OCI-LY7 (cell line): Measurements from ENCODE around the gene MRPL49.

ENCODE experiments used
- EZH2phosphoT487 ChIP-seq: fragments of 200-600 bp; sonication (generic); IDR thresholded peaks from 2 replicates; pipeline ENCODE4 v1.6.1; 2018; ENCODE audit warnings: low read depth, borderline replicate concordance, mild to moderate bottlenecking, mixed run types, antibody characterized with exemption, low read length, moderate library complexity, mixed read lengths
- TF ChIP-seq, protein P1 (sequence below): fragments of 200-600 bp; sonication (generic); conservative IDR thresholded peaks from 2 replicates; pipeline ENCODE4 v1.5.1; 2014; ENCODE audit warnings: mild to moderate bottlenecking, antibody characterized with exemption, low read length, moderate library complexity, mixed read lengths

DNA sequence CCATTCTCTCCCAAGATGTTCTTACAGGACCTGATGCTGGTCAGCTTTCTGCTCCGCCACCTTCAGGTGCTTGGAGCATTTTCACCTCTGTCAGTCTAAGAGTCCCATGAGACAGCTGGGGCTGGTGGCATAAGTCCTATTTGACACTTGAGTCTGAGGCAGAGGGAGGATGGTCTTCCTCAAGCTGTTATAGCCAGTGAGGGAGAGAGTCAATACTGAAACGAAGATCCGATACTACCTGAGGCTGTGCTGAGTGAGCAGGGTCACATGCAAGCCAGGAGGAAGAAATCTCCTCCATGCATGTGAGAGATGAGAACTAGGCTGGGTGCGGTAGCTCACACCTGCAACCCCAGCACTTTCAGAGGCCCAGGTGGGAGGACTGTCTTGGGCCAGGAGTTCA lies 32.5 kb upstream of the MRPL49 start:
- TF ChIP-seq, protein P1, sequence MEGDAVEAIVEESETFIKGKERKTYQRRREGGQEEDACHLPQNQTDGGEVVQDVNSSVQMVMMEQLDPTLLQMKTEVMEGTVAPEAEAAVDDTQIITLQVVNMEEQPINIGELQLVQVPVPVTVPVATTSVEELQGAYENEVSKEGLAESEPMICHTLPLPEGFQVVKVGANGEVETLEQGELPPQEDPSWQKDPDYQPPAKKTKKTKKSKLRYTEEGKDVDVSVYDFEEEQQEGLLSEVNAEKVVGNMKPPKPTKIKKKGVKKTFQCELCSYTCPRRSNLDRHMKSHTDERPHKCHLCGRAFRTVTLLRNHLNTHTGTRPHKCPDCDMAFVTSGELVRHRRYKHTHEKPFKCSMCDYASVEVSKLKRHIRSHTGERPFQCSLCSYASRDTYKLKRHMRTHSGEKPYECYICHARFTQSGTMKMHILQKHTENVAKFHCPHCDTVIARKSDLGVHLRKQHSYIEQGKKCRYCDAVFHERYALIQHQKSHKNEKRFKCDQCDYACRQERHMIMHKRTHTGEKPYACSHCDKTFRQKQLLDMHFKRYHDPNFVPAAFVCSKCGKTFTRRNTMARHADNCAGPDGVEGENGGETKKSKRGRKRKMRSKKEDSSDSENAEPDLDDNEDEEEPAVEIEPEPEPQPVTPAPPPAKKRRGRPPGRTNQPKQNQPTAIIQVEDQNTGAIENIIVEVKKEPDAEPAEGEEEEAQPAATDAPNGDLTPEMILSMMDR, result no peak
- no peak for TF ChIP-seq EZH2phosphoT487
